PC-9 (cell line): Measurements from ENCODE around the gene ORM2. TPM values are rescaled to one million over a fixed set of nuclear protein-coding genes. Genes with fewer than 3 reads are reported as not detected.
"Not testable (repeated sequence)": the region's sequence is repeated elsewhere in the genome, so short reads cannot be mapped to it uniquely, and the experiment has no call there.

Source experiments
- BruUV-seq: library from RNA; stranded (reverse); fragments of 400-500 nt; replicated peaks from 2 replicates; lab custom pipeline; 2021; lab: Mats Ljungman, UMichigan
- CTCF ChIA-PET: fragments of 300-600 bp; sonication (Branson Sonifier 250); formaldehyde crosslinking; loops from one replicate; lab custom pipeline; 2022; ENCODE audit warnings: antibody characterized with exemption; lab: Charles Lee
- POLR2A ChIA-PET: fragments of 300-600 bp; sonication (Branson Sonifier 250); formaldehyde crosslinking; loops from one replicate; lab custom pipeline; 2022; ENCODE audit warnings: antibody characterized with exemption; ENCODE audit not compliant: unreplicated experiment; lab: Charles Lee
- DNase-seq, 2 experiments: peaks; one replicate each; pipeline versions ENCODE4 v3.0.0 to v3.0.0-alpha.2; 2015 to 2022; ENCODE audit warnings: mixed read lengths in 1 of 2
- H2AFZ ChIP-seq: fragments of 200-600 bp; sonication (generic); 2 replicates; pipeline ENCODE4 v1.8.1; 2017; ENCODE audit warnings: antibody characterized with exemption
- H3F3A ChIP-seq: fragments of 200-600 bp; sonication (generic); 2 replicates; pipeline ENCODE4 v1.8.1; 2017; ENCODE audit warnings: antibody characterized with exemption, mild to moderate bottlenecking, low read depth; ENCODE audit not compliant: insufficient read depth
- H3K27ac ChIP-seq: fragments of 200-600 bp; sonication (generic); 2 replicates; pipeline ENCODE4 v1.6.1; 2016; ENCODE audit warnings: mixed run types
- H3K27me3 ChIP-seq: fragments of 200-600 bp; sonication (generic); 2 replicates; pipeline ENCODE4 v1.6.1; 2016; ENCODE audit warnings: low read depth, mixed run types; ENCODE audit not compliant: insufficient read depth
- H3K36me3 ChIP-seq: fragments of 200-600 bp; sonication (generic); 2 replicates; pipeline ENCODE4 v1.6.1; 2016; ENCODE audit warnings: low read depth, mixed run types
- H3K4me1 ChIP-seq: fragments of 200-600 bp; sonication (generic); replicated peaks from 2 replicates; pipeline ENCODE4 v1.6.1; 2016; ENCODE audit warnings: mixed run types; ENCODE audit not compliant: insufficient read depth
- H3K4me2 ChIP-seq: fragments of 200-600 bp; sonication (generic); 2 replicates; pipeline ENCODE4 v1.6.1; 2017; ENCODE audit warnings: mixed run types
- H3K4me3 ChIP-seq: fragments of 200-600 bp; sonication (generic); 2 replicates; pipeline ENCODE4 v1.6.1; 2016; ENCODE audit warnings: mixed run types
- H3K79me2 ChIP-seq: fragments of 200-600 bp; sonication (generic); 2 replicates; pipeline ENCODE4 v1.6.1; 2017; ENCODE audit warnings: low read depth, mixed run types
- H3K9me2 ChIP-seq: fragments of 200-600 bp; sonication (generic); 2 replicates; pipeline ENCODE4 v1.8.1; 2017; ENCODE audit warnings: mild to moderate bottlenecking; ENCODE audit not compliant: insufficient read depth
- H3K9me3 ChIP-seq: fragments of 200-600 bp; sonication (generic); 2 replicates; pipeline ENCODE4 v1.8.1; 2016; ENCODE audit warnings: low read depth; ENCODE audit not compliant: insufficient read depth
- H4K20me1 ChIP-seq: fragments of 200-600 bp; sonication (generic); 2 replicates; pipeline ENCODE4 v1.8.1; 2017; ENCODE audit not compliant: insufficient read depth
- CTCF ChIP-seq: fragments of 200-600 bp; sonication (generic); conservative IDR thresholded peaks from 2 replicates; pipeline ENCODE4 v1.6.1; 2017; ENCODE audit warnings: mixed run types, antibody characterized with exemption, mild to moderate bottlenecking, moderate library complexity
- EZH2 ChIP-seq: fragments of 200-600 bp; sonication (generic); IDR thresholded peaks from 2 replicates; pipeline ENCODE4 v1.8.0; 2017; ENCODE audit warnings: antibody characterized with exemption, low read depth
- intact Hi-C: fragments of 100-400 bp; cut with micrococcal nuclease; formaldehyde crosslinking; loops from one replicate; pipeline ENCODE4 v1.10.0; 2022; ENCODE audit not compliant: unreplicated experiment
- total RNA-seq: library from RNA; stranded (reverse); gene quantifications from 2 replicates; pipeline ENCODE4 v1.2.3, GENCODE V29; 2021

Gene ORM2
- total RNA-seq, 1 experiment from 2014 or later = not detected

GRCh38 chr9:114327749-114328148 is 1.9 kb upstream of the ORM2 start:
- Histone ChIP-seq H3K9me2 (no peaks in the 10 kb centered on the region), H3K4me1 (no peaks in the 10 kb centered on the region), H3K27ac (no peak overlapping the region), H3F3A (no peaks in the 10 kb centered on the region), H3K4me3 (no peak overlapping the region), H3K4me2 (no peak overlapping the region), H4K20me1 (no peaks in the 10 kb centered on the region), H3K79me2 (no peaks in the 10 kb centered on the region), H2AFZ (no peak overlapping the region), H3K27me3 (peaks cover 9% of the 10 kb centered on the region; the same call in 1 of the 2 replicates), H3K36me3 (no peaks in the 10 kb centered on the region), H3K9me3 (no peaks in the 10 kb centered on the region)
- intact Hi-C loops = no loop called here
- TF ChIP-seq CTCF = no peak
- CTCF ChIA-PET = no interaction called here
- POLR2A ChIA-PET = no interaction called here
- BruUV-seq = no TSS peak
- no peak for DNase-seq

DNA sequence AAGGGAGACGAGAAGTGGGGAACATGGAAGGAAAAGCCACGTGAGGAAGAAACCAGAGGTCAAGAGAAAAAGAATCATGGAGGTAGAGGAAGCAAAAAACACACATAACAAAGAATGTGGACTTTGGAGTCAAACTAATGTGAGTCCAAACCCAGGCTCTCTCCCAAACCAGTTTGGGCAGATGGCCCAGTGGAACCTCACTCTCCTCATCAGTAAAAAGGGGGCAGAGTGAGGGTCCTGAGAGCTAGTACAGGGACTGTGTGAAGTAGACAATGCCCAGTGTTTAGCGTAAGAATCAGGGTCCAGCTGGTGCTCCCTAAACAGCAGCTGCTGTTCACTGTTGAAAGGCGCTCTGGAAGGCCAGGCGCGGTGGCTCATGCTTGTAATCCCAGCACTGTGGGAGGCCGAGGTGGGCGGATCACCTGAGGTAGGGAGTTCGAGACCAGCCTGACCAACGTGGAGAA is 1.3 kb upstream of the ORM2 start:
- POLR2A ChIA-PET, H3F3A ChIP-seq, H3K4me1 ChIP-seq, H4K20me1 ChIP-seq, H3K79me2 ChIP-seq, H3K27ac ChIP-seq, H3K9me3 ChIP-seq, H3K36me3 ChIP-seq, H3K9me2 ChIP-seq, H3K4me2 ChIP-seq, H2AFZ ChIP-seq, CTCF ChIA-PET, intact Hi-C loops, DNase-seq, BruUV-seq, H3K4me3 ChIP-seq, H3K27me3 ChIP-seq: not testable (repeated sequence)

- H3K27ac ChIP-seq, H2AFZ ChIP-seq, CTCF ChIA-PET, H3K36me3 ChIP-seq, H3K9me2 ChIP-seq, H3K4me3 ChIP-seq, intact Hi-C loops, H3K27me3 ChIP-seq, H3F3A ChIP-seq, H3K79me2 ChIP-seq, H3K9me3 ChIP-seq, BruUV-seq, H4K20me1 ChIP-seq, H3K4me1 ChIP-seq, DNase-seq, H3K4me2 ChIP-seq, POLR2A ChIA-PET: not testable (repeated sequence)
Observed at GRCh38 chr9:114328937-114329624, 588 bp upstream of the ORM2 start.

GRCh38 chr9:114330636-114331035 is 967 bp downstream of the ORM2 start:
- no peaks in the 10 kb centered on the region for H4K20me1 ChIP-seq
- no peak for TF ChIP-seq EZH2
- TF ChIP-seq CTCF = no peak
- H3K4me2 ChIP-seq = no peak overlapping the region
- no peaks in the 10 kb centered on the region for H3K27me3 ChIP-seq
- CTCF ChIA-PET = no interaction called here
- BruUV-seq = no TSS peak
- no peaks in the 10 kb centered on the region for H3K9me2 ChIP-seq
- DNase-seq = no peak
- POLR2A ChIA-PET = no interaction called here
- no peaks in the 10 kb centered on the region for H3F3A ChIP-seq
- no peak overlapping the region for H3K27ac ChIP-seq
- no peak overlapping the region for H3K4me3 ChIP-seq
- H2AFZ ChIP-seq = no peak overlapping the region
- no peaks in the 10 kb centered on the region for H3K36me3 ChIP-seq
- intact Hi-C loops = no loop called here
- H3K79me2 ChIP-seq = no peaks in the 10 kb centered on the region
- H3K9me3 ChIP-seq = no peaks in the 10 kb centered on the region
- no peaks in the 10 kb centered on the region for H3K4me1 ChIP-seq

- H3K4me2 ChIP-seq, H2AFZ ChIP-seq, intact Hi-C loops, H3K4me1 ChIP-seq, H3K36me3 ChIP-seq, BruUV-seq, H3K79me2 ChIP-seq, H3K27me3 ChIP-seq, H4K20me1 ChIP-seq, CTCF ChIA-PET, DNase-seq, POLR2A ChIA-PET, H3K9me3 ChIP-seq, H3K4me3 ChIP-seq, H3F3A ChIP-seq, H3K27ac ChIP-seq, H3K9me2 ChIP-seq: not testable (repeated sequence)
Observed at GRCh38 chr9:114331229-114332195, 1.8 kb downstream of the ORM2 start.
